Subcutaneous abdominal adipose tissue (tissue), 5 donors: Measurements from ENCODE around the gene GRB14.
"Not testable (repeated sequence)": the region's sequence is repeated elsewhere in the genome, so short reads cannot be mapped to it uniquely, and the experiment has no call there.

Source experiments
- H3K27ac ChIP-seq: one replicate; pipeline ENCODE4 v1.7.0; 2013; ENCODE audit warnings: low read depth, mild to moderate bottlenecking, inconsistent platforms, low read length, moderate library complexity
- H3K27me3 ChIP-seq, 5 donors: one replicate each; pipeline ENCODE4 v1.7.0; 2013; ENCODE audit warnings: low read length in 5 of 5, inconsistent platforms in 1 of 5; ENCODE audit not compliant: control insufficient read depth in 5 of 5, insufficient read depth in 4 of 5
- H3K36me3 ChIP-seq, 5 donors: one replicate each; pipeline ENCODE4 v1.7.0; 2013; ENCODE audit warnings: low read length in 5 of 5; ENCODE audit not compliant: control insufficient read depth in 5 of 5, insufficient read depth in 5 of 5
- H3K4me1 ChIP-seq, 5 donors: one replicate each; pipeline ENCODE4 v1.7.0; 2013; ENCODE audit warnings: low read length in 5 of 5, mild to moderate bottlenecking in 3 of 5, moderate library complexity in 1 of 5; ENCODE audit not compliant: control insufficient read depth in 5 of 5, insufficient read depth in 5 of 5
- H3K4me3 ChIP-seq, 5 donors: one replicate each; pipeline ENCODE4 v1.7.0; 2013; ENCODE audit warnings: low read length in 5 of 5, low read depth in 1 of 5
- H3K9ac ChIP-seq, 5 donors: one replicate each; pipeline ENCODE4 v1.7.0; 2013; ENCODE audit warnings: low read length in 5 of 5, mild to moderate bottlenecking in 4 of 5, moderate library complexity in 3 of 5
- H3K9me3 ChIP-seq, 5 donors: one replicate each; pipeline ENCODE4 v1.7.0; 2013; ENCODE audit warnings: low read length in 5 of 5; ENCODE audit not compliant: control insufficient read depth in 5 of 5
- donor health status: healthy.
- donor health status: healthy.
- donor health status: healthy.
- donor health status: healthy.
- donor health status: healthy.

The GRB14 gene

DNA sequence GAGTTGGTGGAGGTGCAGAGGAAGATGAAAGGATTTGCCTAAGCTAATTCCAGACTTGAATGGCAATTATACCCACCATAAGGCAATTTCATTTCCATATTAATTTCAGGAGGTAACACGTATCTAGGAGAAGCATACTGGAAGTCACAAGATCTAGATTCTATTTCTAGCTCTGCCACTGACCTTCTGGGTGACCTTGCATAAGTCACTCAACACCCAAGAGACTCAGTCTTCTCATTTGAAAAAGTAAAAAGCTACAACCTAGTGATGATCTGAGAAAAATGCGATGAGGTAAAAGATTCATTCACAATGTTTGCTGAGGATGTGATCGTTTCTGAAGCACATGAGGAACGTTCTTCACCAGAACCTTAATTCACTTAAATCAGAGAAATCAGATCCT, 55.9 kb downstream of the GRB14 start:
- Histone ChIP-seq H3K9ac (no peak overlapping the region), H3K27ac (no peak overlapping the region), H3K36me3 (no peaks in the 10 kb centered on the region), H3K9me3 (no peaks in the 10 kb centered on the region), H3K4me1 (peaks cover 0 to 13% (median 3%) of the 10 kb centered on the region in 5 donors), H3K27me3 (no peaks in the 10 kb centered on the region), H3K4me3 (no peak overlapping the region)

DNA sequence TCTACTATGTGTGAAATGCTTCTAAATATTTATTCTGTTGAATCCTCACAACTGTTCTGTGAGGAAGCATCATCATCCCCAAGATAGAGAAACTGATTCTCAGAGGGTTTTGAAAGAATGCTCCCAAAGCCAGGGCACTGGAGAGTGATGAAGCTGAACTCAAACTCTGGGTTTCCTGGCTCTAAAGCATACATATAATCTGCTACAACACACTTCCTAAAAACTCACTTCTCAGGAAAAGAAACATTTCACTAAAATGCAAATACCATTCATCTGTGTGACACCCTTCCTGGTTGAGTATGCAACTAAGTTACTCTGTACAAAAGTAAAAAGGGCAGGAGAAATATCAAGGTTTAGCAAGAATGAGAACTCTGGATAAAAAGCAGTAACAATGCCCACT, 58.6 kb downstream of the GRB14 start:
- peaks cover 0 to 30% (median 3%) of the 10 kb centered on the region in 5 donors for H3K4me1 ChIP-seq
- H3K9me3 ChIP-seq, result no peaks in the 10 kb centered on the region
- H3K4me3 ChIP-seq, result no peak overlapping the region
- H3K27ac ChIP-seq, result no peak overlapping the region
- H3K27me3 ChIP-seq, result no peaks in the 10 kb centered on the region
- H3K9ac ChIP-seq, result peak overlapping the region in 1 of 5 donors; percentile 28
- H3K36me3 ChIP-seq, result no peaks in the 10 kb centered on the region

- Histone ChIP-seq H3K9me3 (no peaks in the 10 kb centered on the region), H3K27me3 (no peaks in the 10 kb centered on the region), H3K4me3 (no peak overlapping the region), H3K9ac (no peak overlapping the region), H3K36me3 (no peaks in the 10 kb centered on the region), H3K27ac (no peak overlapping the region), H3K4me1 (peaks cover 0 to 30% (median 3%) of the 10 kb centered on the region in 5 donors)
Measured at GRCh38 chr2:164561991-164562390, 59.3 kb downstream of the GRB14 start.

DNA sequence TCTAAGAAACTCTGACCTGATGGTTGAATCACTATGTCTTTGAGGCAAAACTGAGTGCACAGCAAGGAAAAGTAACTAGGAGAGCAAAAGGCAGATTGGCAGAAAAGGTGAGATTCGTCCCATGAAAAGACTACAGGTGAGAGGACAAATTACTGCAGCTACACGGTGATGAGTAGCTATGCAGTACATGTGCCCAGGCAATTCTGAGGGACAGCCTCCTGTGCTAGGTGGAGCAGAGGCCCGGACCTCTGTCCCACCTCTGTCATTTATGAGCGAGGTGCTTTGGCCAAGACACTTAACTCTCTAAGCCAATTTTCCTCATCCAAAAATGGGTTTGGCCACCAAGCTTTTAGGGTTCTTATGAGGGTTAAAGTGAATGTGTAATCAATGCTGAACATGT, 59.9 kb downstream of the GRB14 start:
- Histone ChIP-seq H3K9me3 (no peaks in the 10 kb centered on the region), H3K27me3 (no peaks in the 10 kb centered on the region), H3K27ac (no peak overlapping the region), H3K4me1 (peaks cover 0 to 28% (median 3%) of the 10 kb centered on the region in 5 donors), H3K9ac (peak overlapping the region in 1 of 5 donors; percentile 32), H3K4me3 (no peak overlapping the region), H3K36me3 (no peaks in the 10 kb centered on the region)

GRCh38 chr2:164560902-164561301, 60.4 kb downstream of the GRB14 start:
- Histone ChIP-seq H3K4me1 (peaks cover 0 to 28% (median 3%) of the 10 kb centered on the region in 5 donors), H3K4me3 (no peak overlapping the region), H3K27ac (no peak overlapping the region), H3K27me3 (no peaks in the 10 kb centered on the region), H3K9me3 (no peaks in the 10 kb centered on the region), H3K9ac (peak overlapping the region in 1 of 5 donors; percentile 32), H3K36me3 (no peaks in the 10 kb centered on the region)

- Histone ChIP-seq H3K27ac (no peak overlapping the region), H3K9ac (no peak overlapping the region), H3K27me3 (no peaks in the 10 kb centered on the region), H3K36me3 (no peaks in the 10 kb centered on the region), H3K4me3 (no peak overlapping the region), H3K9me3 (no peaks in the 10 kb centered on the region), H3K4me1 (peaks cover 0 to 28% (median 3%) of the 10 kb centered on the region in 5 donors)
Measured at GRCh38 chr2:164560181-164560792, 61.0 kb downstream of the GRB14 start.

DNA sequence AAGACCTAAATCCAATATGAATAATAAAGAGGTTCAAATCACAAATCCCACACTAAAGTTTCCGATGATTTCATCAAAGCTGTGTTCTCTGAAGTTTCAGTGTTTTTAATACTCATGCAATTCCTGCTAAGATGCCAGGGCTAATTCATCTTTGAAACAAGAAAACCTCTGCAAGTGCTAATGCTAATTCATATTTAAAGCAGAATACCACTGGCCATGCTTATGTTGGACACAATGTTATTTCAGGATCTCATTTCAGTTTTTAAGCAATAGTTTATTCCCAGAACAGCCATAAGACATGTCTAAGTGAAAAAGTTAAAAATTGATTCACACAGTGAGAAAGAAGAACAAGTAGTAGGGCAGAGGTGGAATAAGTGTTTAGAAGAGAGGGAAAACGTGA, 62.8 kb downstream of the GRB14 start:
- no peaks in the 10 kb centered on the region for H3K36me3 ChIP-seq
- H3K4me3 ChIP-seq, result no peak overlapping the region

GRCh38 chr2:164554487-164554886, 66.8 kb downstream of the GRB14 start:
- no peak overlapping the region for H3K4me3 ChIP-seq
- H3K36me3 ChIP-seq, result no peaks in the 10 kb centered on the region
- H3K27ac ChIP-seq, result no peak overlapping the region

More for the DNA sequence above, 62.8 kb downstream of the GRB14 start:
- Histone ChIP-seq H3K4me1 (peaks cover 0 to 34% (median 3%) of the 10 kb centered on the region in 5 donors), H3K9me3 (no peaks in the 10 kb centered on the region), H3K27ac (no peak overlapping the region), H3K27me3 (no peaks in the 10 kb centered on the region), H3K9ac (no peak overlapping the region)

DNA sequence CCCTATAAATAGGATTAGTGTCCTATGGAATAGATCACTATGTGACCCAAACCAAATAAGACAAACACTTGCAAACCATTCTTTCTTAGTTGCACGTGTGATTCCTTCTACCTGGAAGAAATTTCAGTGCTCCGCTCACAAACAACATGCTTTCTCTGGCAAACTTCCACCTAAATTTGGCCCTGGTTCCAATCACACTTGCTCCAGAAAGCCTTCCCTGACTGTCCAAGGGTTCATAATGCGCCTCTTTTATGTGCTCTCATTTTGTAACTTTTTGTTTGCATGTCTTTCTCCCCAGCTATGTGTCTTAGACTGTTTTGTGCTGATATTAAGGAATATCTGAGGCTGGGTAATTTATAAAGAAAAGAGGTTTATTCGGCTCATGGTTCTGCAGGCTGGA, 69.8 kb downstream of the GRB14 start:
- Histone ChIP-seq H3K4me3 (no peak overlapping the region), H3K27me3 (no peaks in the 10 kb centered on the region), H3K36me3 (no peaks in the 10 kb centered on the region), H3K9ac (no peak overlapping the region), H3K27ac (no peak overlapping the region), H3K4me1 (peaks cover 0 to 6% (median 0%) of the 10 kb centered on the region in 5 donors), H3K9me3 (no peaks in the 10 kb centered on the region)

More at GRCh38 chr2:164554487-164554886, 66.8 kb downstream of the GRB14 start:
- peaks cover 0 to 19% (median 0%) of the 10 kb centered on the region in 5 donors for H3K4me1 ChIP-seq
- no peaks in the 10 kb centered on the region for H3K9me3 ChIP-seq
- no peak overlapping the region for H3K9ac ChIP-seq
- H3K27me3 ChIP-seq, result no peaks in the 10 kb centered on the region

GRCh38 chr2:164549705-164550104, 71.6 kb downstream of the GRB14 start:
- H3K4me1 ChIP-seq, H3K27ac ChIP-seq, H3K4me3 ChIP-seq, H3K36me3 ChIP-seq, H3K9ac ChIP-seq, H3K27me3 ChIP-seq, H3K9me3 ChIP-seq: not testable (repeated sequence)
